ENCODE results near the gene PIK3C2A. TPM values are rescaled to one million over a fixed set of nuclear protein-coding genes. Genes with fewer than 3 reads are reported as not detected.

The PIK3C2A gene
- total and polyA plus RNA-seq, 2 donors (not counting 1 experiment from before 2014, with no cell fraction given): 7.0 to 48.8 TPM

GRCh38 chr11:17224727-17225126, 16.9 kb upstream of the PIK3C2A start:
- no peaks in the 10 kb centered on the region for H3K9me3 Mint-ChIP-seq (ENCODE audit: insufficient read depth)
- no peak overlapping the region for H3K4me3 Mint-ChIP-seq
- no peaks in the 10 kb centered on the region for H3K79me2 ChIP-seq (ENCODE audit: control insufficient read depth, insufficient read depth, low read length)
- H3K36me3 ChIP-seq (replicated peaks in 1 of 2; ENCODE audit: control extremely low read depth in 1 of 2, control insufficient read depth in 1 of 2, extremely low read depth in 1 of 2, insufficient read depth in 2 of 2, low read length in 1 of 2): no peaks in the 10 kb centered on the region
- H3K4me3 ChIP-seq (ENCODE audit: control extremely low read depth in 1 of 5, extremely low read depth in 1 of 5, insufficient read depth in 1 of 5, low read depth in 2 of 5, low read length in 4 of 5): no peak overlapping the region
- H3K9me3 ChIP-seq (ENCODE audit: control extremely low read depth in 1 of 3, control insufficient read depth in 2 of 3, insufficient read depth in 1 of 3, low read length in 2 of 3): no peaks in the 10 kb centered on the region
- H3K9ac ChIP-seq (ENCODE audit: low read length): no peak overlapping the region
- CTCF ChIA-PET: no interaction called here
- TF ChIP-seq CTCF (IDR thresholded peaks at IDR 0.05): no peak
- no peak for TF ChIP-seq EZH2 (IDR thresholded peaks at IDR 0.05; ENCODE audit: borderline replicate concordance, insufficient read depth, low read depth, low read length, poor library complexity, severe bottlenecking)
- no peak overlapping the region for H3K27ac Mint-ChIP-seq
- ATAC-seq (ENCODE audit: low read depth): no peak
- no peak overlapping the region for H3K4me2 ChIP-seq (replicated peaks; ENCODE audit: low read depth, low read length, poor library complexity, severe bottlenecking)
- no peaks in the 10 kb centered on the region for H3K27me3 ChIP-seq (replicated peaks in 1 of 4; ENCODE audit: control extremely low read depth in 1 of 4, control insufficient read depth in 3 of 4, insufficient read depth in 4 of 4, low read length in 3 of 4)
- intact Hi-C loops (cut with micrococcal nuclease): no loop called here
- no peaks in the 10 kb centered on the region for H4K20me1 ChIP-seq (ENCODE audit: control insufficient read depth, insufficient read depth, low read length, poor library complexity, severe bottlenecking)
- no peak overlapping the region for H2AFZ ChIP-seq (ENCODE audit: insufficient read depth, low read depth, low read length, poor library complexity, severe bottlenecking)
- peaks cover 1% of the 10 kb centered on the region for H3K4me1 Mint-ChIP-seq
- no peaks in the 10 kb centered on the region for H3K27me3 Mint-ChIP-seq
- no peak overlapping the region for H3K27ac ChIP-seq (ENCODE audit: low read length in 2 of 2)
- no peaks in the 10 kb centered on the region for H3K4me1 ChIP-seq (ENCODE audit: control insufficient read depth in 2 of 2, insufficient read depth in 2 of 2, low read length in 2 of 2)
- POLR2A ChIA-PET: no interaction called here
- WGBS (ENCODE audit: insufficient coverage): no CpG with 5 or more reads among the region's 2 CpGs
- DNase-seq: no peak

DNA sequence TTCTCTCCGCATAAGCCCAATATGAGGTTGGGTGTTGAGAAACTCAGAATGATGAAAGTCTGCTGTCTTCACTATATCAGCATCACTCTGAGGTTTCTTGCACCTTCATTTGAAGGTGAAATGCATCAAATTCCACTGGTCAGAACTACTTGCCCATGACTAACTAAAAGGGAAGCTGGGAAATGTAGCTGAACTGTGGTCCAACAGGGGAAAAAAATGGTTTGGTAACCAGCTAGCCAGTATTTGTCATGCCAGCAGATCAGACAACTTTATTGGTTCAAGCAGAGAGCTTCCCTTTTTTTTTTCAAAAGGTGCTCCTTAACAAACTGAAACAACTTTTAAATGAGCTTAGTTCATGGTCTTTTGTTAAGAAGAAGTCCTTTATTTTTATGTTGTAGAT, 14.2 kb upstream of the PIK3C2A start:
- Histone ChIP-seq H3K9me3 (ENCODE audit: control extremely low read depth in 1 of 3, control insufficient read depth in 2 of 3, insufficient read depth in 1 of 3, low read length in 2 of 3) (no peaks in the 10 kb centered on the region), H3K4me3 (ENCODE audit: control extremely low read depth in 1 of 5, extremely low read depth in 1 of 5, insufficient read depth in 1 of 5, low read depth in 2 of 5, low read length in 4 of 5) (no peak overlapping the region), H3K4me2 (replicated peaks; ENCODE audit: low read depth, low read length, poor library complexity, severe bottlenecking) (no peak overlapping the region), H3K27me3 (replicated peaks in 1 of 4; ENCODE audit: control extremely low read depth in 1 of 4, control insufficient read depth in 3 of 4, insufficient read depth in 4 of 4, low read length in 3 of 4) (no peaks in the 10 kb centered on the region), H3K4me1 (ENCODE audit: control insufficient read depth in 2 of 2, insufficient read depth in 2 of 2, low read length in 2 of 2) (no peaks in the 10 kb centered on the region), H3K9ac (ENCODE audit: low read length) (no peak overlapping the region), H2AFZ (ENCODE audit: insufficient read depth, low read depth, low read length, poor library complexity, severe bottlenecking) (no peak overlapping the region), H4K20me1 (ENCODE audit: control insufficient read depth, insufficient read depth, low read length, poor library complexity, severe bottlenecking) (no peaks in the 10 kb centered on the region), H3K79me2 (ENCODE audit: control insufficient read depth, insufficient read depth, low read length) (no peaks in the 10 kb centered on the region), H3K27ac (ENCODE audit: low read length in 2 of 2) (no peak overlapping the region), H3K36me3 (replicated peaks in 1 of 2; ENCODE audit: control extremely low read depth in 1 of 2, control insufficient read depth in 1 of 2, extremely low read depth in 1 of 2, insufficient read depth in 2 of 2, low read length in 1 of 2) (no peaks in the 10 kb centered on the region)
- Mint-ChIP-seq H3K27me3 (no peaks in the 10 kb centered on the region), H3K4me3 (no peak overlapping the region), H3K27ac (no peak overlapping the region), H3K4me1 (peaks cover 1% of the 10 kb centered on the region), H3K9me3 (ENCODE audit: insufficient read depth) (no peaks in the 10 kb centered on the region)
- intact Hi-C loops (cut with micrococcal nuclease): no loop called here
- CTCF ChIA-PET: interaction anchor here (1.2 kb wide), 1 partner anchor 8 kb away, joined by 3 read pairs; no protein-coding TSS in a partner anchor
- DNase-seq (no peak), ATAC-seq (ENCODE audit: low read depth) (no peak)
- WGBS (ENCODE audit: insufficient coverage): no CpG with 5 or more reads among the region's 1 CpG
- no peak for TF ChIP-seq EZH2 (IDR thresholded peaks at IDR 0.05; ENCODE audit: borderline replicate concordance, insufficient read depth, low read depth, low read length, poor library complexity, severe bottlenecking)
- no peak for TF ChIP-seq CTCF (IDR thresholded peaks at IDR 0.05)
- POLR2A ChIA-PET: no interaction called here
